HG03159 (cell line): ENCODE results near the gene ATP5MC3.
A peak's percentile ranks its signal among the peaks of the same experiment; 100 is the strongest.

Experiments used
- ATAC-seq: cut with Tn5 transposase; IDR thresholded peaks from one replicate; pipeline ENCODE4 v1.9.1; 2021; ENCODE audit warnings: mild to moderate bottlenecking, moderate library complexity; ENCODE audit not compliant: unreplicated experiment

The ATP5MC3 gene

GRCh38 chr2:175168564-175168945 is 13.0 kb downstream of the ATP5MC3 start:
- peak; percentile 27 for ATAC-seq

- ATAC-seq = peak; percentile 93
Observed at GRCh38 chr2:175167792-175168563, 13.5 kb downstream of the ATP5MC3 start, which contains the start of gene ATF2. TSS of gene ATF2 (minus strand) at chr2:175168203. CDS start at chr2:175136443, 31,760 bp downstream.

- peak; percentile 4 for ATAC-seq
Observed at GRCh38 chr2:175167076-175167791, 14.3 kb downstream of the ATP5MC3 start.

- no peak for ATAC-seq
Observed at GRCh38 chr2:175166216-175166824, 15.2 kb downstream of the ATP5MC3 start.

GRCh38 chr2:175164235-175164634 is 17.3 kb downstream of the ATP5MC3 start:
- ATAC-seq = no peak

GRCh38 chr2:175158894-175159293 is 22.6 kb downstream of the ATP5MC3 start:
- ATAC-seq = no peak

DNA sequence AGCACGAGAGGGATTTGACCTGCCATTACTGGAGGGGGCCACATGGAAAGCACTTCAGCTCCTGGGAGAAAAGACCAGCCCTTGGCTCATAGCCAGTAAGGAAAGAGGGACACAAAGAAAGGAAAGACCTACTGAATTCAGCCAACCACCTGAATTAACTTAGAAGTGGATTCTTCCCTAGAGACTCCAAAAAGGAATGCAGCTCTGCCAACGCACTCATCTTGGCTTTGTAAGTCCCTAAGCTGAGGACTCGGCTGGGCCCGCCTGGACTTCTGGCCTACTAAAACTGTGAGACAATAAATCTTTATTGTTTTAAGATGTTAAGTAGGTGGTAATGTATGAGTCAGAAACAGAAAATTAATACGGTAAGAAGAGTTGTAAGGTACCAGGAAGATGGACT is 25.0 kb downstream of the ATP5MC3 start:
- ATAC-seq = no peak

GRCh38 chr2:175154661-175155082 is 26.8 kb downstream of the ATP5MC3 start:
- peak; percentile 83 for ATAC-seq

DNA sequence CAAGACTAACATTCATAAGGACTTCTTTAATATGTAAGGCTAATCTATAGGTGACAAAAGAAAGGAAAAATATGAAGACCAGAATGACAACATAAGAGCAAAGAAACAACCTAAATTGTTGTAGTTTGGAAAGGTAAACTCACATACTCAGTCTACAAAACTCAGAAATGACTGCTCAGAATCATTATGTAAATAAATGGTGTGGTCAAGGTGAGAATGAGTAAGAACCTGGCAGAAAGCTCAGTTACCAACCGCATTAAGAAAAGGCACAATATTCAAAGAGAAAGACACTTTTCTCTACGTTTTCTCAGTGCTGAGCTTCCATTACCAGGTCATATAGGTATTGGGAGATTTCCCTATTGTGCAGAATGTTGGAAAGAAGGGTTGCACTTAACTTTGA is 29.3 kb downstream of the ATP5MC3 start:
- ATAC-seq = peak; percentile 82

- no peak for ATAC-seq
Observed at GRCh38 chr2:175151791-175152190, 29.7 kb downstream of the ATP5MC3 start.

DNA sequence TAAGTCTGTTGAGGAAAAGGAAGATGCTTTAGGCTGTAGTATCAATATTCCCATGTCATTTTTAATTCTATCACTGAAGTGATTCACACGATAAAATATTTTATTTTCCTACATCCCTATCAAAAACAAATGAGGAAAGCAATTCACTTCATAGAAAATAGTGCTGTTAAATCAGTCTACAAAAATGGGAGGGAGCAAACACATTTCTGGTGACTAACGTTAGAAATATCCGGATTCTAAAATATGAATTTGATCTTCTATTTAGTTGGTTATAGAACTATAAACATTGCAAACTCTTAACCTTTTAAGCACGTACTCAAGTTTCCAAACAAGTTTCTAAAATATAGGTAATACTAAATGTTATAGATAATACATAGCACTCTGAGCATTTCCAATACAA is 34.3 kb downstream of the ATP5MC3 start:
- no peak for ATAC-seq

DNA sequence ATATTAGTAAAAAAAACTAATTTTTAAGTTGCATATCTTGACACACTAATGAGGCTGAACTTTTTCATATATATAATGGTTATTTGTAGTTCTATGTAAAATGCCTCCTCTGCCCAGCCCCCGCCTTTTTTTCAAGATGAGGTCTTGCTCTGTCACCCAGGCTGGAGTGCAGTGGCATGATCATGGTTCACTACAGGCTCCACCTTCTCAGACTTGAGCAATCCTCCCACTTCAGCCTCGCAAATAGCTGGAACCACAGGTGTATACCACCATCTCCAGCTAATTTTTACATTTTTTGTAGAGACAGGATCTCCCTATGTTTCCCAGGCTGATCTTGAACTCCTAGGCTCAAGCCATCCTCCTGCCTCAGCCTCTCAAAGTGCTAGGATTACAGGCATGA is 37.8 kb downstream of the ATP5MC3 start:
- no peak for ATAC-seq

DNA sequence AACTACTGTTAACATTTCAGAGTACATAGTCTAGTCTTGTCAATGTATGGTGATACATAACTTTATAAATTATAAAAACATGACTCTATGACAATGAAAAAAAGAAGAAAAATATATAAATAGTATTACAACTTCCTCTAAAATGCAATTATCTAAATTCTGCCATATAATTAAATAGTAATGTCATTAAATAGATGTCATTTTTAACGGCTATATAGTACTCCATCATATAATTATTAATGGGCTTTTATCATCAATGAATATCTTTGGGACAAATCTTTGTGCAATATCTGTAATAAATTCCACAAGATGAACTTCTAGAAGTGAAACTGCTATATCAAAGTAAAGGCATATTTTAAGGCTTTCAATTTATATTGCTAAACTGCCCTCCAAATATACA is 38.3 kb downstream of the ATP5MC3 start:
- ATAC-seq = no peak

GRCh38 chr2:175140332-175140731 is 41.2 kb downstream of the ATP5MC3 start:
- no peak for ATAC-seq

DNA sequence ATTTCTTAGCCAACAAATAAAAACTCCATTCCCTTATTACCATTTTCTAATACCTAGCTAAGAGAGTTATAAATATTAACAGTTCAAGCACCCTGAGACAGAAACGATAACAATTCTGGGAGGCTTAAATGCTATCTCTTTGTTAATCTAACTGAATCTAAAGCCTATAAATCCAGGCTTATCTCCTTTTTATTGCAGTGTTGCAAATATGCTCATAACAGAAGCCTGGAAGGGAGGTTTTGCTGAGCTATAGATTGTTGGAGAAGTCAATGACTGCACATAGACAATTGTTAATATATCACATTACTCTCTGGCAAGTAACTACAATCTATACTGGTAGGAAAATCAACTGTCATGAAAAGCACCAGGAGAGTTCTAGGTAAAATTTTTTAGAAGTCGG is 43.7 kb downstream of the ATP5MC3 start:
- ATAC-seq = no peak

DNA sequence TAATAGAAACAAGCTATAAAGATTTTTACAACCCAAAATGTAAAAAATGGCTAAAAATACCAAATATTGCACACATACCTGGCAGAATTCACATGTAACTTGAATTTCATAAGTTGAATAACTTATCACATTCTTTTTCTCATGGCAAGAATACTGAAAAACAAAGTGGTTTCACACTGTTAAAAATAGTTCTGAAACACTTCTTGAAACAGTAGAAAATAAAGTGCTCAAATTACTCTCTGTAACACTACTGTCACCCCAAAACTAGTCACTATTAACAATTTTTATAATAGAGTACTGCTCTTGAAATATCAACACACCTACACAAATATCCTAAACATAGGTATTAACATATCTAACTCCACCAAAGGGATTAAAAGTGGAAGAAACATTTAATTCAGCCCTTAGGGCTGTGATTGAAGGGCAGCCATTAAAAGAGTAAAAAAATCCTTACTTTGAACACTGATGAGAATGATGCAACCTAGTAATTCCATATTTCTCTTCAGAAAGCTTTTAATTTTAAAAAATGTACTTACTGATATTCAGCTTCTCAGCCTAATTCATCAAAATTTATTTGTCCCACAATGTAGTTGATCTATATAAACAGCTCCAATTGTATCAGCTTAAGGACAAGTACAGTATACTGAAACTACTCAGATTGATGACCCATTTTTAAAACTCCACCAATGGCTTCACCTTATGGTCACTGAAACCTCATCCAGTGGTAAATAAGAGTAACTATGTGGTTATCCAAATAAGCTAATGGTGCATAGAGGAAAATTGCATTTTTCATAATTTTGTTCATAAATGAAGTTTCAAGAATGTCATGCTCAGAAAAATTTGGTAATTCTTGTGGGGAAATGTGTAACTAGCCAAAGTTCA is 44.9 kb downstream of the ATP5MC3 start:
- no peak for ATAC-seq

DNA sequence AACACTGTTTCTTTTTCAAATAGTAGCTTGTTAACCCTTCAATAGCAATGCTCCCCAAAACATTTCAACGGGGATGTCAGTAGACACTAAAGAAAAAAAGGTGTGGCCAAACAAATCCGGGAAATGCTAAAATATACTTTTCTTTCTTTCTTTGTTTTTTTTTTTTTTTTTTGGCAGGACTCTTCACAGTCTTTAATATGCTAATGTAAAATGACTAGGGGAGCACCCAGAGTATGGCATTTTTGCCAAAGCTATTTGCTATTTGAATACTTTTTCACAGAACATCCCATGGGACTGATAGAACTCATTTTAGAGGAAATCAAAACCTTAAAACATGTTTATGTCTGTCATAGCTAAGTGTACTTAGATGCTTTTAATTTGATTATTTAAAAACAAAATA is 45.6 kb downstream of the ATP5MC3 start:
- ATAC-seq = no peak

GRCh38 chr2:175135177-175135576 is 46.3 kb downstream of the ATP5MC3 start:
- no peak for ATAC-seq

- ATAC-seq = no peak
Observed at GRCh38 chr2:175131252-175131651, 50.3 kb downstream of the ATP5MC3 start.

DNA sequence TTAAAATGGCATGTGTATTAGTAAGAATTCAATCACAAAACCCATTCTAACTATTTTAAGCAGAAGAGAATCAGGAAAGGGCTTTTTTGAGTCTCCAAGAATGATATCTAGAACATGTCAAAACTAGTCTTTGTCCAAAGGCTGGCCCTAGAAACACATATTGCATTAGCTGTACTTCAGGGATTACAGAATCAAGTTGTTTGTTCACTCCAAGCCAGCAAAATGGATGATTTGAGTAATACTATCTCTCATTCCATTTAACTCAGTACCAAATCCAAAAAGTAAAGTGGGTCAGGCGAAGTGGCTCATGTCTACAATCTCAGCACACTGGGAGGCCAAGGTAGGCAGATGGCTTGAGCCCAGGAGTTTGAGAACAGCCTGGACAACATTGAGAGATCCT is 54.8 kb downstream of the ATP5MC3 start:
- ATAC-seq = no peak
